Measurements from ENCODE around the gene NAP1L5. TPM values are rescaled to one million over a fixed set of nuclear protein-coding genes. Genes with fewer than 3 reads are reported as not detected.

The NAP1L5 gene
- polyA plus RNA-seq, 1 donor = 6.6 TPM

DNA sequence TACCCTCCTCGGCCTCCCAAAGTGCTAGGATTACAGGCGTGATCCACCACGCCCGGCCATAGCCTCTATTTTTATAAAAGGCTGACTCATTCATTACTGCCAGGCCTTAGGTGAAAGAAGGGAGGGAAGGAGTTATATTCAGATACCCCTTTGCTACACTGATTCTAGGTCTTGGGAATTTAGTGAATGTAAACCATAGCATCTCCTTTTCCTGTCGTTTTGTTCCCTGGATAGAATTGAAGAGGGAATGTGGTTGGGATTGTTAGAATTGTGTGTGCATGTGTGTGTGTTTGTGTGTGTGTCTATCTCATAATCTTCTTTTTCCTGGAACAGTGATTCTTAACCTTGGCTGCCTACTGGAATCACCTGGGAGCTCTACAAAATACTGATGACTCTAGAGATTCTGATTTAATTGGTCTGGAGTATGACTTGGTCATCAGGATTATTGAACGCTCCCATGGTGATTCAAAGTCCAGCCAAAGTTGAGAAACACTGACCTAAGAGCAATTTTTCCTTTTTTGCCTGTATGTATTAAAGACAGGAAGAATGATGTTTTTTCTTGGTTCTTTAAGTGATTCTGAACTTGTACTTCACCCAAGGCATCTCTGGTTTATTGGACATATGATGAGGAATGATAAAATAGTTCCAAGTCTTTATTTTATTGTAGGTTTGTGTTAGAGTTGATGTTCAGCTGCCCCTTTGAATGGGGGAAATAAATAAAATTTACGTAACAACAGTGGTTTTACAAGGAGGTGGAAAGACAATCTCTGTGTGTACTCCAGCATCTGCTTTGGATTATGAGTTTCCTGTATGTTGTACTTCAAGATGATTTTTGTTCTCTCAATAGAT is 37.0 kb downstream of the NAP1L5 start:
- DNase-seq (ENCODE audit: low read depth) = peak; percentile 38

DNA sequence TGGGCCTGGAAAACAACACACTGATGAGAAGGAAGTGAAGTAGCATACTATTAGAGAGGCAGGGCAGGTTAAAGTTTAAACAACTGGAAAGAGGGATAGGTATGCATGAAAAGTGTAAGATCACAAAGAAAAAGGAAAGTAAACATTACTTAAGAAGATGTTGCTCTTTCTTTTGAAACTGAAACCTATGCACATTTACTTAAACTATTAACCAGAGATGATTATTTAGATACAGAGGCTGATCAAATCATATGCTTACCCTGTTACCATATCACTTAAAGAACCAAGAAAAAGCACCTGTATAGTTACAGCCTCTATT is 37.8 kb downstream of the NAP1L5 start:
- no peak for DNase-seq (ENCODE audit: low read depth)

DNA sequence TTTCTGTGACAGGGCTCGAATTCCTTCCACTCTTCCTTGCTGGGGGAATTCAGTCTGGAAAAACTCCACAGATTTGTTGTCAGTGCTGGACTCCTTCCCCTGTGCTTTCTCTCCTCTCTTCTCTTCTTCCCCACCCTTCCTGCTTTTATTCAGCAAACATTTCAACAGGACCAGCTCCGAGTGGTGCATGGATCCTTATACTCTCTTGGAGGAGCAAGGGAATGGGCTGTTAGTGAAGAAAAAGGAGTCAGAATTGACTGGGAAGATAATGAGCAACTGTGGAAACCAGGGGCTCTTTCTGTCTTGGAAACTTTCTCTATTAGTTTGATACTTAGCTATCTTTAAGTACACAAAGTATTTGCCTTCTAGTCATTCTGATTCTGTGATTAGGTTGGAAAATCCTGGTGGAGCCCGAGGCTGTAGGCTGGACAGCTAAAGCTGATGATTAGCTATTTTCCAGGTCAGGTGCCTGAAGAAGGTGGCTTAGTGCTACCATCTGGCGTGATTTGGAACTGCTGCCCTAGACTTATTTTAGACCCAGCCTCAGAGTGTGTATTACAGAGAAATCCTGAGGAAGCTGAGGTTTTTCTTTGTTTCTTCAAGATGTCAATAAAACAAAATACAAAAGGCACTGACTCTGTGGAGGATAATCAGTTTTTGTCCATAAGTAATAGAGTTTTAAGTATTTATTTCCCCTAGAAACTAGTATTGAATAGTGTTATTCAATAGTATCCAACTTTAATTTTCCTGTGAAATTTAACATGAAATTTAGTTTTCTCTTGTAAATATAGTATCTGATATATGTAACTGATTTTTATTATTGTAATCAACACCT is 38.4 kb downstream of the NAP1L5 start:
- peak; percentile 16 for DNase-seq (ENCODE audit: low read depth)

DNA sequence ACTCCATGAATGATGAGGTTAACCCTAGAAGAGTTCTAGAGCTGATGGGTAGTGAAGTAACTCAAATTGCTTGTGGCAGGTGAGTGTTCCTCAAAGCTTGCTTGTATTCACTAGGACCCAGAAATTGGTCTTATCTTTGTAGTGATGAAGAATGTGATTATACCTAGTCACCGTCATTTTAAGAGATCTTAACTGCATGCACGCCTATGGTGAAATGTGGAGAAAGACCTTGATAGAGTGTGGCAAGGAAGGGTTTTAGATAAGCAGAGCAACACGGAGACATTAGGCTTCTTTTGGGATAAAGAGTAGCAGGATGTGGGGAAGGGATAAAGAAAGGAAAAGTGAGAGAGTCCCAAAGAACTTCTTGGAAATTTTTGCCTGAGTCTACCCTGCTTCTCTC is 42.4 kb downstream of the NAP1L5 start:
- no peak for DNase-seq (ENCODE audit: low read depth)

DNA sequence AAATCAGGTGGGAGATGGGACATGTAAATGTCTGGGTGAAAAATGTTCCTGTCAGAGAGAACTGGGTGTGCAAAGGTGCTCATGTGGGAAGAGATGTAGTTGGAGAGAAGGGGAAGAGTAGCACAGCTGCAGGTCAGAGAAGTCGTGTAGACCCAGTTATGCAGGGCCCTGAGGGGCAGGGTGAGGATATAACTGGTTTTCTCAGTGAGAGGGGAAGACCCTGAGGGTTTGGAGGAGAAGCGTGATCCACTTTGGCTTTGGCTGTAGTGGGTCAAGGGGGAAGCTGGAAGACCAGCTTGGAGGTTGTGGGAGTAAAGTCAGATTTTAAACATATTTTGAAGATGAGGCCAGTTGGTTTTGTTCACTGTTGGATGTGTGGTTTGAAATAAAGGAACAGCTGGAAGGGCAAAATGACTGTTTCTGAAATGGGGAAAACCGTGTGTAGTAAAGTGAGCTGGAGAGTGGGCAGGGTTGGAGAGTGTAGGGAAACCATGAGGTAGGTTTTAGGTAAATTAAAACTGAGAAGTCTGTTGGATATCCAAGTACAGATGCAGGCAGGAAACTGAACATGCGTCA is 44.2 kb downstream of the NAP1L5 start:
- DNase-seq (ENCODE audit: low read depth) = no peak

DNA sequence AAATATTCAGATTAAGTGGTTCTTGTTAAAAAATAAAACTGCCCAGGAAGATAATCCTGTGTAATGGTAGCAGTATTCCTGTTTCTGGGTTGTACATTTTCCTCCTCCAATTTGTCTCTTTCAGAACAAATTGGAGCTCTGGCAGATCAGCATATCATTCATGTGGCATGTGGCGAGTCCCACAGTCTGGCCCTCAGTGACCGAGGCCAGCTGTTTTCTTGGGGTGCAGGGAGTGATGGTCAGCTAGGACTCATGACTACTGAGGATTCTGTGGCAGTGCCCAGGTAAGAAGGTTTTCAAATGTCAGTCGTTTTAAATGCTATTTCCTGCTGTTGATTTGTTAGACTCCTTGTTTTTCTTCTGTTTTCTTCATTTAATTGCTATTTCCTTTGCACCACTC is 47.9 kb downstream of the NAP1L5 start:
- DNase-seq (ENCODE audit: low read depth) = no peak

DNA sequence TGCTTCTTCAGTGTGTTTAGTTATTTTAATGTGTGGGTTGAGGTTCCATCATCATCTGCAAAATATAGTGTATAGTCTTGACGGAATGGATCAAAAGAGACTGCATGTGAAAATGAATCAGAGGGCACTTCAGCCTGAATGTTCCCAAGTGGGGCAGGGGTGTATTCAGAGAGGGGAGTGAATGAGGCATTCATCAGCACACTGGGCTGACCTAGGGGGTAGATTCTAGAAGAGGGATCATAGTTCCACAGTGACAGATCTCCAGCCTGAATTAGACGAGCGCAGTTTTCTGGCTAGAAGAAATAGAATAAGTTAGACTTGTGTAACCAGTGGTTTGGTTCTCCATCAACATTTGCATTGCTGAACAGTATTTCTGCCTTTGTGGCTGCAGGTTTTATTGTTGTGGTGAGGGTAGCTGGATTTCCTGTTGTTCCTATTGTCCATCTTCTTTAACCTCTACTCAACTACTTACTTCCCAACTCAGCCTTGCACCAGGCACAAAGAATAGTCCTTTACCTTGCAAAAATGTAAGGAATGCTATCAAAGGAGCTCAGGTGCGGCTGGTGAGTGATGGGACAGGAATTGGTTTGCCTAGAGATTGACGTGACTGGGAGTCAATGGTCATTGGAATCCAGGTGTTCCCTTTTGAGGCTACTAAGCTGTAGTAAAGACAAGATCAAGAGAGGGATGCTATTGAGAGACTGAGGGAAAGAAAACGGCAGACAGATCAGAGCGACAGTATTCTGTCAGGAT is 50.9 kb downstream of the NAP1L5 start:
- no peak for DNase-seq (ENCODE audit: low read depth)

DNA sequence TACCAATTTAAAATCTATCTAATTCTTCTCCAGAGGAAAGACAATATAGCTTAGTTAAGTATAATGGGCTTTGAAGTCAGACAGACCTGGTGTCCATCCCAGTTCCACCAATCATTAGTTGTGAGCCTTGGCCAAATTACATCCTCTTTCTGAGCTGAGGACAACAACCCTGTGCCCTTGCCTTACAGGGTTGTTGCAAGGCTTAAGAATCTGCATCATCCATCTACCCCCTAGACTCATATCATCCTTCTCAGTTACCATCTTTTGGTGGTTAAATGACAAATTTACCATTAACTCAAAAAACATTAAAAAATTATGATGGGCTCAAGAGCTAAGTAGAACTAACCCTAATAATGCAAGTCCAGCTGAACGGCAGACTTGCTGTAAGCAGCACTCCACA is 51.6 kb downstream of the NAP1L5 start:
- no peak for DNase-seq (ENCODE audit: low read depth)

Other genes with a start within 250 kb of the NAP1L5 start
- gene HERC5, start 240.7 kb downstream of the NAP1L5 start, polyA plus RNA-seq (ENCODE audit: insufficient read length) = 2.6 TPM
- 69.4 TPM for gene PYURF, start 174.1 kb downstream of the NAP1L5 start, polyA plus RNA-seq (ENCODE audit: insufficient read length)
- gene HERC3, start 105.3 kb downstream of the NAP1L5 start, polyA plus RNA-seq (ENCODE audit: insufficient read length) = 17.4 TPM

All from forelimb muscle (tissue), 1 donor.